DND-41 (cell line): ENCODE data around the gene ZNF592.

Source experiments
- CTCF ChIP-seq: IDR thresholded peaks from 2 replicates; pipeline ENCODE4 v1.5.1; 2012; ENCODE audit warnings: borderline replicate concordance, low read length, moderate library complexity, mild to moderate bottlenecking; ENCODE audit not compliant: poor library complexity, severe bottlenecking; ENCODE audit errors: extremely low read depth
- EZH2 ChIP-seq: IDR thresholded peaks from 3 replicates; pipeline ENCODE4 v1.6.1; 2012; ENCODE audit warnings: borderline replicate concordance, low read depth, mild to moderate bottlenecking, moderate library complexity, low read length, inconsistent platforms; ENCODE audit not compliant: severe bottlenecking

DNA sequence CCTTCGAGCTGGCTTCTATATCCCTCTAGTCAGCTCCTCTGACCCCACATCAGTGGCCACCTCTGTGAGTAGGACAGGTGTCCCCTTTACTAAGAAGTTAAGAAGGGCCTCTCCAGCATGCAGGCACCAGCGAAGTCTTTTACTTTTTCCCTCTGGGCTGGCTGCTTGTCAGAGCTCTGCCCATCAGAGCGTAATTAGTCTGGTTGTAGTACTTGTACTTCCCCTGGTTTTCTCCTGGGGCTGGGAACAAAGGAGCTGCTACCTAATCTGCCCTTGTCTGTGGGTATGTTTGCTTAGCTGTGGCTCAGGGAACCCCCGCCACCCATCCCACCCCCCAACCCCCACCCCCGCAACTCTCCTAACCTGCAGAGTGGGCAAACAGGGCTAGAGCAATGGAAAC lies 41.4 kb downstream of the ZNF592 start:
- TF ChIP-seq CTCF (no peak), EZH2 (no peak)
